ENCODE results near the gene PRB2. TPM values are rescaled to one million over a fixed set of nuclear protein-coding genes. Genes with fewer than 3 reads are reported as not detected.

PRB2 gene
- total and polyA plus RNA-seq, 9 of the 15 experiments (the other 6 are each of a cell fraction or from before 2014, with no cell fraction given) = not detected

GRCh38 chr12:11412731-11413130, 17.4 kb upstream of the PRB2 start:
- Histone ChIP-seq H3K27me3 (ENCODE audit: control insufficient read depth in 2 of 2, insufficient read depth in 2 of 2, low read length in 2 of 2) (no peaks in the 10 kb centered on the region), H2AFZ (ENCODE audit: low read depth, low read length) (no peak overlapping the region), H3K9ac (ENCODE audit: insufficient read depth in 1 of 2, low read depth in 2 of 2, low read length in 2 of 2) (no peak overlapping the region), H3K4me1 (replicated peaks in 1 of 2; ENCODE audit: control insufficient read depth in 2 of 2, insufficient read depth in 2 of 2, low read length in 2 of 2) (no peaks in the 10 kb centered on the region), H3K4me2 (ENCODE audit: insufficient read depth, low read length) (no peak overlapping the region), H3K27ac (ENCODE audit: extremely low read depth, low read depth, low read length) (no peak overlapping the region), H4K20me1 (replicated peaks; ENCODE audit: control insufficient read depth, insufficient read depth, low read length) (no peaks in the 10 kb centered on the region), H3K9me3 (replicated peaks; ENCODE audit: control insufficient read depth, insufficient read depth, low read depth, low read length) (no peaks in the 10 kb centered on the region), H3K4me3 (no peak overlapping the region), H3K79me2 (ENCODE audit: control insufficient read depth, insufficient read depth, low read length) (no peaks in the 10 kb centered on the region), H3K36me3 (ENCODE audit: control insufficient read depth, insufficient read depth, low read length) (no peaks in the 10 kb centered on the region), H3K9me1 (ENCODE audit: control insufficient read depth, insufficient read depth, low read length) (no peaks in the 10 kb centered on the region)
- FAIRE-seq (no peak), DNase-seq (ENCODE audit: extremely low read depth in 1 of 4, low spot score in 3 of 4) (no peak), ATAC-seq (no peak)
- intact Hi-C loops (cut with micrococcal nuclease) (no loop called here), in situ Hi-C loops (cut with MboI) (no loop called here)
- TF ChIP-seq SAFB (IDR thresholded peaks at IDR 0.05; ENCODE audit: borderline replicate concordance, low read depth, low read length) = no peak
- no peak for TF ChIP-seq PBX2 (CRISPR knock-in tag; IDR thresholded peaks at IDR 0.05; ENCODE audit: low read depth)
- TF ChIP-seq PBX2 (tag; conservative IDR thresholded peaks at IDR 0.05; ENCODE audit: low read depth) = no peak
- ChIA-PET CTCF (ENCODE audit: low intra/inter-chr PET ratio) (no interaction called here), POLR2A (no interaction called here)
- BruUV-seq (replicated peaks) = no TSS peak

DNA sequence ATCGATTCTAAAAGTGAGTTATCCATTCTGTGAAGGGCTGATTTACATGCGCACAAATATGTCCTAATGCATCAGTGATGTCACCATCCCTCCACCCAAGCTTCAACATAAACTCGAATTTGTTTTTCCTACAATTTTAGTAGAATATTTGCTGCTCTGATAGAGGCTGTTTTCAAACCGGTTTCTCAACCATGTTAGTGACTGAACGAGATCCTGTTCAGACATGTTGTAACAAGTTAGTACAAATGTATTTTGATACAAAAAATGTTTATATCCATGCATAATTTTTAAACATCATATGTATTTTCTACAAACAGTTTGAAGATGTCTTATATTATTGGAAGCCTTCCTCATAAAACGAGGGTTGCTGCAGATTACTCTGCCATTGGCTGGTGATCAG, 12.7 kb upstream of the PRB2 start:
- no peak overlapping the region for H3K4me2 ChIP-seq (ENCODE audit: insufficient read depth, low read length)
- no peaks in the 10 kb centered on the region for H3K27me3 ChIP-seq (ENCODE audit: control insufficient read depth in 2 of 2, insufficient read depth in 2 of 2, low read length in 2 of 2)
- H4K20me1 ChIP-seq (replicated peaks; ENCODE audit: control insufficient read depth, insufficient read depth, low read length) = no peaks in the 10 kb centered on the region
- DNase-seq (ENCODE audit: extremely low read depth in 1 of 4, low spot score in 3 of 4) = no peak
- no peaks in the 10 kb centered on the region for H3K9me3 ChIP-seq (replicated peaks; ENCODE audit: control insufficient read depth, insufficient read depth, low read depth, low read length)
- BruUV-seq (replicated peaks) = no TSS peak
- intact Hi-C loops (cut with micrococcal nuclease) (no loop called here), in situ Hi-C loops (cut with MboI) (no loop called here)
- no peaks in the 10 kb centered on the region for H3K4me1 ChIP-seq (replicated peaks in 1 of 2; ENCODE audit: control insufficient read depth in 2 of 2, insufficient read depth in 2 of 2, low read length in 2 of 2)
- H3K9me1 ChIP-seq (ENCODE audit: control insufficient read depth, insufficient read depth, low read length) = no peaks in the 10 kb centered on the region
- H3K36me3 ChIP-seq (ENCODE audit: control insufficient read depth, insufficient read depth, low read length) = no peaks in the 10 kb centered on the region
- 0% methylated on average over 6 of the region's 6 CpGs for WGBS (ENCODE audit: insufficient coverage, low coverage, missing lambda C conversion rate)
- ChIA-PET CTCF (ENCODE audit: low intra/inter-chr PET ratio) (no interaction called here), POLR2A (no interaction called here)
- no peak overlapping the region for H3K27ac ChIP-seq (ENCODE audit: extremely low read depth, low read depth, low read length)
- no peak for FAIRE-seq
- no peak overlapping the region for H2AFZ ChIP-seq (ENCODE audit: low read depth, low read length)
- no peak overlapping the region for H3K4me3 ChIP-seq
- no peaks in the 10 kb centered on the region for H3K79me2 ChIP-seq (ENCODE audit: control insufficient read depth, insufficient read depth, low read length)
- no peak for ATAC-seq
- no peak overlapping the region for H3K9ac ChIP-seq (ENCODE audit: insufficient read depth in 1 of 2, low read depth in 2 of 2, low read length in 2 of 2)
- no peak for TF ChIP-seq RHOXF2B (CRISPR knock-in tag; conservative IDR thresholded peaks at IDR 0.05)
- no peak for TF ChIP-seq PBX2 (CRISPR knock-in tag; IDR thresholded peaks at IDR 0.05; ENCODE audit: low read depth)
- TF ChIP-seq PBX2 (tag; conservative IDR thresholded peaks at IDR 0.05; ENCODE audit: low read depth) = no peak
- no peak for TF ChIP-seq EP400 (IDR thresholded peaks at IDR 0.05)
- no peak for TF ChIP-seq THRAP3 (IDR thresholded peaks at IDR 0.05; ENCODE audit: borderline replicate concordance)
- TF ChIP-seq, protein P1, sequence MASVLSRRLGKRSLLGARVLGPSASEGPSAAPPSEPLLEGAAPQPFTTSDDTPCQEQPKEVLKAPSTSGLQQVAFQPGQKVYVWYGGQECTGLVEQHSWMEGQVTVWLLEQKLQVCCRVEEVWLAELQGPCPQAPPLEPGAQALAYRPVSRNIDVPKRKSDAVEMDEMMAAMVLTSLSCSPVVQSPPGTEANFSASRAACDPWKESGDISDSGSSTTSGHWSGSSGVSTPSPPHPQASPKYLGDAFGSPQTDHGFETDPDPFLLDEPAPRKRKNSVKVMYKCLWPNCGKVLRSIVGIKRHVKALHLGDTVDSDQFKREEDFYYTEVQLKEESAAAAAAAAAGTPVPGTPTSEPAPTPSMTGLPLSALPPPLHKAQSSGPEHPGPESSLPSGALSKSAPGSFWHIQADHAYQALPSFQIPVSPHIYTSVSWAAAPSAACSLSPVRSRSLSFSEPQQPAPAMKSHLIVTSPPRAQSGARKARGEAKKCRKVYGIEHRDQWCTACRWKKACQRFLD (CRISPR knock-in tag; IDR thresholded peaks at IDR 0.05) = no peak
- no peak for TF ChIP-seq SMARCC2 (IDR thresholded peaks at IDR 0.05; ENCODE audit: low read depth)
- TF ChIP-seq ZNF785 (CRISPR knock-in tag; IDR thresholded peaks at IDR 0.05) = no peak
- no peak for TF ChIP-seq PCBP1 (IDR thresholded peaks at IDR 0.05; ENCODE audit: low read depth, low read length, poor library complexity, severe bottlenecking)

Measured in K562 (cell line).